ENCODE results near the gene AATK. TPM values are rescaled to one million over a fixed set of nuclear protein-coding genes. Genes with fewer than 3 reads are reported as not detected.

The AATK gene
- total RNA-seq, 2 experiments from 2014 or later, result 0.25 to 0.82 TPM

DNA sequence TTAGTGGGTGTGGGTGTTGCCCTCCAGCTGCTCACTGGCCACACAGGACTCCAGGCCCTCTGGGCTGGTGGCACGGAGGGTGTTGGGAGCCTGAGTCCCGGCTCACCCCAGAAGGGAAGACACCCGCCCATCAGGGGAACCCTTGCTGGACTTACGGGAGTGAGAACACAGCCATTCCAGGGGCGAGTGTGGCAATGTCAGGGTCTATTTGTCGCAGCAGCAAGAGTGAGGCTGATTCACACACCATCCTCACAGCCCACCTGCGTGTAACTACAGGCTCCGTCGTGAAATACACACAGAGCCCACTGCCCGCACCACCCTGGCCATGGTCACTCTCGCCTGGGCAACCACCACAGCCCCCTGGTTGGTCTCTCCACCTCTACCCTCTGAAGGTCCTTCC is 17.8 kb upstream of the AATK start:
- no peak overlapping the region for H3K27ac Mint-ChIP-seq
- DNase-seq, result no peak
- no peaks in the 10 kb centered on the region for H3K27me3 Mint-ChIP-seq
- Histone ChIP-seq H3K27ac (ENCODE audit: low read depth in 1 of 2, low read length in 2 of 2) (no peak overlapping the region), H3K27me3 (ENCODE audit: control insufficient read depth in 1 of 2, insufficient read depth in 2 of 2, low read length in 2 of 2) (peaks cover 0 to 2% of the 10 kb centered on the region in 2 experiments), H3K4me1 (ENCODE audit: insufficient read depth, low read length) (no peaks in the 10 kb centered on the region), H3K4me3 (ENCODE audit: low read length) (no peak overlapping the region), H3K36me3 (ENCODE audit: insufficient read depth, low read length) (no peaks in the 10 kb centered on the region), H3K9me3 (ENCODE audit: control insufficient read depth in 1 of 2, insufficient read depth in 1 of 2, low read length in 2 of 2) (peaks cover 0 to 9% of the 10 kb centered on the region in 2 experiments)
- no peaks in the 10 kb centered on the region for H3K4me1 Mint-ChIP-seq (ENCODE audit: low read depth)
- no peaks in the 10 kb centered on the region for H3K36me3 Mint-ChIP-seq (ENCODE audit: low read depth)
- TF ChIP-seq, protein P1, sequence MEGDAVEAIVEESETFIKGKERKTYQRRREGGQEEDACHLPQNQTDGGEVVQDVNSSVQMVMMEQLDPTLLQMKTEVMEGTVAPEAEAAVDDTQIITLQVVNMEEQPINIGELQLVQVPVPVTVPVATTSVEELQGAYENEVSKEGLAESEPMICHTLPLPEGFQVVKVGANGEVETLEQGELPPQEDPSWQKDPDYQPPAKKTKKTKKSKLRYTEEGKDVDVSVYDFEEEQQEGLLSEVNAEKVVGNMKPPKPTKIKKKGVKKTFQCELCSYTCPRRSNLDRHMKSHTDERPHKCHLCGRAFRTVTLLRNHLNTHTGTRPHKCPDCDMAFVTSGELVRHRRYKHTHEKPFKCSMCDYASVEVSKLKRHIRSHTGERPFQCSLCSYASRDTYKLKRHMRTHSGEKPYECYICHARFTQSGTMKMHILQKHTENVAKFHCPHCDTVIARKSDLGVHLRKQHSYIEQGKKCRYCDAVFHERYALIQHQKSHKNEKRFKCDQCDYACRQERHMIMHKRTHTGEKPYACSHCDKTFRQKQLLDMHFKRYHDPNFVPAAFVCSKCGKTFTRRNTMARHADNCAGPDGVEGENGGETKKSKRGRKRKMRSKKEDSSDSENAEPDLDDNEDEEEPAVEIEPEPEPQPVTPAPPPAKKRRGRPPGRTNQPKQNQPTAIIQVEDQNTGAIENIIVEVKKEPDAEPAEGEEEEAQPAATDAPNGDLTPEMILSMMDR (IDR thresholded peaks at IDR 0.05), result no peak
- no peaks in the 10 kb centered on the region for H3K9me3 Mint-ChIP-seq
- ATAC-seq (ENCODE audit: poor library complexity), result no peak
- POLR2A ChIA-PET, result no interaction called here
- intact Hi-C loops (cut with DNase I, micrococcal nuclease), result no loop called here
- H3K4me3 Mint-ChIP-seq, result no peak overlapping the region
- CTCF ChIA-PET, result no interaction called here

DNA sequence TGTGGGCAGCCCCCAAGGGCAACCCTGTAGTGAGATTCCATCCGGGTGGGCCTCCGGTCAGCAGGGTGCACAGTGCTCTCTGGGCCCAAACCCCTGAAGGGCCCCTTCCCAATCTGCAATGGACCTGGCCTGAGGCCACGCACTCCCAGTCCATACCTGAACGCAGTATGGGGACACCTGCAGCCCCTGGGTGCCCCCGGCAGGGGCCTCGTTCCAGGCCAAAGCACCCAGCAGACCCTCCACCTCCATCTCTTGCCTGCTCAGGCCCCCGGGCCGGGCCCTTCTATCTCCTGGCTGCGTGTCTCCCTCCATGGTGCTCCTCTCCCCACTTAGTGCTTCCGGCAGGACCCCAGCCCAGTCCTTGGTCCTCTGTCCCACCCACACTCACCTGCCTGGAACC is 17.3 kb upstream of the AATK start:
- intact Hi-C loops (cut with DNase I, micrococcal nuclease), result no loop called here
- Histone ChIP-seq H3K27ac (ENCODE audit: low read depth in 1 of 2, low read length in 2 of 2) (no peak overlapping the region), H3K36me3 (ENCODE audit: insufficient read depth, low read length) (no peaks in the 10 kb centered on the region), H3K9me3 (ENCODE audit: control insufficient read depth in 1 of 2, insufficient read depth in 1 of 2, low read length in 2 of 2) (peaks cover 0 to 14% of the 10 kb centered on the region in 2 experiments), H3K4me1 (ENCODE audit: insufficient read depth, low read length) (no peaks in the 10 kb centered on the region), H3K27me3 (ENCODE audit: control insufficient read depth in 1 of 2, insufficient read depth in 2 of 2, low read length in 2 of 2) (peaks cover 0 to 2% of the 10 kb centered on the region in 2 experiments), H3K4me3 (ENCODE audit: low read length) (no peak overlapping the region)
- ChIA-PET CTCF (no interaction called here), POLR2A (no interaction called here)
- H3K4me3 Mint-ChIP-seq, result no peak overlapping the region
- DNase-seq, result no peak
- H3K27ac Mint-ChIP-seq, result no peak overlapping the region
- H3K27me3 Mint-ChIP-seq, result no peaks in the 10 kb centered on the region
- ATAC-seq (ENCODE audit: poor library complexity), result no peak
- H3K36me3 Mint-ChIP-seq (ENCODE audit: low read depth), result no peaks in the 10 kb centered on the region
- H3K9me3 Mint-ChIP-seq, result no peaks in the 10 kb centered on the region
- TF ChIP-seq, protein P1 (IDR thresholded peaks at IDR 0.05), result no peak
- H3K4me1 Mint-ChIP-seq (ENCODE audit: low read depth), result no peaks in the 10 kb centered on the region

DNA sequence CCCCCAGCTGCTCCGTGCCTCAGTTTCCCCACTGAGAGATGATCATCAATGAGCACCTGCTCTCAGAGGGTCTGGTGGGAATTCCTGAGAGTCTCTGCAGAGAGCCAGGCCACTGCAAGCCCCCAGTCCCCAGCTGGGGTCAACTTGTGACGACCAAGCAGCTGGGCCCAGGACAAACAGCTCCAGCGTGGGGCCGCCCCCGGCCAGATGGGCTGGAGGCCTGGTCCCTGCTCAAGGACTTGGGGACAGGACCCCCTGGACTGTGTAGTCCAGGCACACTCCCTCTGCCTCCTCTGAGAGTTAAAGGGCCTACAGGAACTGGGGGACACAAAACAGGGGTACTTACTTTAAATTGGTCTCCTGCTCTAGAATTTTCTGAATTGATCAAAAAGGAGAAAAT is 16.6 kb upstream of the AATK start:
- ATAC-seq (ENCODE audit: poor library complexity) (no peak), DNase-seq (no peak)
- Histone ChIP-seq H3K27ac (ENCODE audit: low read depth in 1 of 2, low read length in 2 of 2) (no peak overlapping the region), H3K36me3 (ENCODE audit: insufficient read depth, low read length) (no peaks in the 10 kb centered on the region), H3K27me3 (ENCODE audit: control insufficient read depth in 1 of 2, insufficient read depth in 2 of 2, low read length in 2 of 2) (peaks cover 0 to 2% of the 10 kb centered on the region in 2 experiments), H3K4me3 (ENCODE audit: low read length) (no peak overlapping the region), H3K9me3 (ENCODE audit: control insufficient read depth in 1 of 2, insufficient read depth in 1 of 2, low read length in 2 of 2) (peaks cover 0 to 14% of the 10 kb centered on the region in 2 experiments), H3K4me1 (ENCODE audit: insufficient read depth, low read length) (no peaks in the 10 kb centered on the region)
- no peaks in the 10 kb centered on the region for H3K4me1 Mint-ChIP-seq (ENCODE audit: low read depth)
- no peaks in the 10 kb centered on the region for H3K9me3 Mint-ChIP-seq
- CTCF ChIA-PET, result no interaction called here
- TF ChIP-seq, protein P1 (IDR thresholded peaks at IDR 0.05), result no peak
- no peaks in the 10 kb centered on the region for H3K36me3 Mint-ChIP-seq (ENCODE audit: low read depth)
- no peaks in the 10 kb centered on the region for H3K27me3 Mint-ChIP-seq
- no peak overlapping the region for H3K27ac Mint-ChIP-seq
- no peak overlapping the region for H3K4me3 Mint-ChIP-seq
- intact Hi-C loops (cut with DNase I, micrococcal nuclease), result no loop called here
- POLR2A ChIA-PET, result no interaction called here
